KOPT-K1 (cell line): ENCODE results near the gene MRPS25.

Source experiments
- H3K27ac ChIP-seq: fragments of 200-600 bp; sonication (generic); 2 replicates; pipeline ENCODE4 v1.5.1; 2016; ENCODE audit warnings: antibody characterized with exemption, mild to moderate bottlenecking, low read depth, low read length; ENCODE audit not compliant: poor library complexity, severe bottlenecking
- H3K36me3 ChIP-seq: fragments of 200-600 bp; sonication (generic); 2 replicates; pipeline ENCODE4 v1.5.1; 2017; ENCODE audit warnings: antibody characterized with exemption, mild to moderate bottlenecking, low read length, moderate library complexity; ENCODE audit not compliant: insufficient read depth
- H3K9me3 ChIP-seq: fragments of 200-600 bp; sonication (generic); 2 replicates; pipeline ENCODE4 v1.5.1; 2017; ENCODE audit warnings: antibody characterized with exemption, low read length, mild to moderate bottlenecking; ENCODE audit not compliant: insufficient read depth, poor library complexity, severe bottlenecking

MRPS25 gene

DNA sequence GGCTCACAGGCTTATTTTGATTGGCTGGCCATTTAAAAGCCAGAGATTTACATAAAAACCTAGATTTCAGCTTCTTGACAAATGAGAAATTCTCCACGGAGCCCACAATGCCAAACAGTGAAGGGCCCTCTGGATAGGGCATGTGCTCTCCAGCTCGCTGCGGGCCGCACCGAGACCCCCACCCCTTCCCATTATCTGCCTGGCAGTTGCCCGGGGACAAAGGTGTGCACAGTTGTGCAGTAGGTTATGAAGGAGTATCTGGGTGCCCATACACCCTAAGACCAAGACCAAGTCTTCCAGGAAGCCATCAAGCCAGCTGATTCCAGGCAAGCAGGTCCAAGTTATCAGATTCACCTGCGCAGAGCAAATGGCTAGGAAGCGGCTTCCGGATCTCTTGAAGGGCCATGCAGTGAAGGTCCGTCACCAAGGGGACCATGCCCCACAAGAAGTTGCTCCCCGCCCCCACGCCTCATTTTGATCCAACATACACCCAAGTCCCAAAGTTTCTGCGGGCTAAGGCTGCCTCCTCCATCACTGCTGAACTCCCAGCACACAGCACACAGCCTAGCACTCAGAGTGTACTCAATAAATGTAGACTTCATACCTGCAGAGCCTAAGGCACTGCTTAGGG is 1.3 kb downstream of the MRPS25 start:
- H3K36me3 ChIP-seq, result peaks cover 30% of the 10 kb centered on the region
- no peaks in the 10 kb centered on the region for H3K9me3 ChIP-seq
- peak overlapping the region; percentile 81 for H3K27ac ChIP-seq

DNA sequence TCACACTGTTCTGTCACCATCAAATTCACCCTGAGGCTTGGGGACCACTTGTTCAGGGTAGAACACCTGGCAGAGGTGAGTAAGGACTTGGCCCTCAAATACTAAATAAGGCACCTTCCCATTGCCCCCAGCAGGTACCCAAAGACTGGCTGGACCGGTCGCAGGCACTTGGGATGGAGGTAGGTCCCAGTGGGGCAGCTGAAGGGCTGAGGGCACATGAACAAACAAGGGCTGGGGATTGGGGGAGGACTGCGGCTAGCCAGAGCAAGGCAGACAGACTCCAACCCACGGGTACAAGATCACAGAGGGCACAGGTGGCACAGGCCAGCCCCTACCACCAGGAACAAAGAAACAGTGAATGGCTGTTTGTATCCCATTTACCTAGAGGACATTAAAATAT is 1.9 kb downstream of the MRPS25 start:
- Histone ChIP-seq H3K36me3 (peaks cover 35% of the 10 kb centered on the region), H3K9me3 (no peaks in the 10 kb centered on the region), H3K27ac (peak overlapping the region; percentile 81)

DNA sequence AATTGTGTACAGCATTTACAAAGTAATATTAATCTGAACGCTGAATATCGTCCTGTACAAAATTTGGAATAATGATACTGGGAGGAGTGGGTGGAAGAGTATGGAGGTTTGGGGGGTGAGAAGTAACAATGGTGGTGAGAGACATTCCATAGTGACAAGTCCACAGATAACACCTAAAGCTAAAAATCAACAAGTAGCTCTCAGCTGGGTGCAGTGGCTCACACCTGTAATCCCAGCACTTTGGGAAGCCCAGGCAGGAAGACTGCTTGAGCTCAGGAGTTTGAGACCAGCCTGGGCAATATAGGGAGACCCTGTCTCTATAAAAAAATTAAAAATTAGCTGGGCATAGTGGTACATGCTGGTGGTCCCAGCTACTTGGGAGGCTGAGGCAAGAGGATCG is 5.1 kb downstream of the MRPS25 start:
- Histone ChIP-seq H3K9me3 (no peaks in the 10 kb centered on the region), H3K27ac (no peak overlapping the region), H3K36me3 (peaks cover 67% of the 10 kb centered on the region)

DNA sequence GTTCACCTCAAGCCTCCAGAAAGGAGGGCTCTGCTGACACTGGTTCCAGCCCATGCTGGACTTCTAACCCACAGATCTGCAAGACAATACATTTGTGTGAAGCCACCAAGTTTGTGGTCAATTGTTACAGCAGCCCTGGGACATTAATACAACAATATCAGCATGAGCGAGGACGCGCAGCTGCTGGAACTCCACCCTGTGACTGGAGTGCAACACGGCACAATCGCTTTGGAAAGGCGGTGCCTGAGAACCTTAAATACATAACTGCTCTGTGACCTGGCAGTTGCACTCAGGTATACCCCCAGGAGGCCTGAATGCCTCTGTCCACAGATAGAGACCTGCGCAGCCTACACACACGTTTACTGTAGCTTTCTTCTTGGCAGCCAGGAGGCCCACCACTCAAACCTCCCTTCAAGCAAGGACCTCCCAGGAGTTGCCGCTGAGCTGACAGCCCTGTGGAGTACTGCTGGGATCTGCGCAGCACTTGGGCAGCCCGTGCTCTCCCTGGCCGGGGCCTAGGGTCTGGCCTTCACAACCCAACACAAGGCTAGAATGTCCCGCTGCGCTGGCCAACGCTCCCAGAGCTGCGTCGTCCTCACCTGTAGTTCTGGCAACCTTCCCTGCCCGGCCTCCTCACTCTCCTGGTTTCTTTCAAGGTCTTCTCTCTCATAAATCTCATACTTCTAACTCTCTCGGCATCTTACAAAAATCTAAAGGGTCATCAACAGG is 8.3 kb downstream of the MRPS25 start:
- Histone ChIP-seq H3K9me3 (no peaks in the 10 kb centered on the region), H3K27ac (no peak overlapping the region), H3K36me3 (peaks cover 92% of the 10 kb centered on the region)

DNA sequence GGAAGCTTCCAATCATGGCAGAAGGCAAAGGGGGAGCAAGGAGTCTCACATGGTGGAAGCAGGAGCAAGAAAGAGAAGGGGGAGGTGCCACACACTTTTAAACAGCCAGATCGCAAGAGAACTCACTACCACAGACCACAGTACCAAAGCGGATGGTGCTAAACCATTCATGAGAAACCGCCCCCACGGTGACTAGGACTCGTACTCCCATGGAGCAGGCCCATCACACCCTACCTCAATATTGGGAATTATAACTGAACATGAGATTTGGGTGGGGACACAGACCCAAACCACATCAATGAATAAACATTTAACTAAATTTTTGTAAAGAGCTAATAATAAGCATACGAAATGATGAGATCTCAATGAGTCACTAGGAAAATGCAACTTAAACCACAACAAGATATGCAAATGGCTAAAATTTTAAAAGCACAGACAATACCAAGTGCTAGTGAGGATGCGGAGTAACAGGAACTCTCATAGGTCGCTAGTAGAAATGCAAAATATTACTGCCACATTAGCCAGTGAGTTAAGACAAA is 10.0 kb downstream of the MRPS25 start:
- no peaks in the 10 kb centered on the region for H3K9me3 ChIP-seq
- H3K27ac ChIP-seq, result no peak overlapping the region
- peaks cover 100% of the 10 kb centered on the region for H3K36me3 ChIP-seq

DNA sequence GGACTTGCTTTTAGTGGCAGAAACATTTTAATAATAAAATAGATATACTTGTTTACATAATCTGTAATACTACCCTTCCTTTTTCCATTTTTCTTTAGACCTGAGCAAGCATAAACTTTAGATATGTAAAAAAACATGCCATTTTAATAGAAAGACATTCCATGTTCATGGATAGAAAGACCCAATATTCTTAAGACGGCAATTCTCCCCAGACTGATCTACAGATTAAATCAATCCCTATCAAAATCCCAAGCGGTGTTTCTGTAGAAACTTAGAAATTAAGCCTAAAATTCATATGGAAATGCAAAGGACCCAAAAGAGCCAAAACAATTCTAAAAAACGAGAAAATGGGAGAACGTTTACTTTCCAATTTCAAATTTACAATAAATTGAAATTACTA is 11.6 kb downstream of the MRPS25 start:
- H3K9me3 ChIP-seq, result no peaks in the 10 kb centered on the region
- no peak overlapping the region for H3K27ac ChIP-seq
- H3K36me3 ChIP-seq, result peaks cover 100% of the 10 kb centered on the region

DNA sequence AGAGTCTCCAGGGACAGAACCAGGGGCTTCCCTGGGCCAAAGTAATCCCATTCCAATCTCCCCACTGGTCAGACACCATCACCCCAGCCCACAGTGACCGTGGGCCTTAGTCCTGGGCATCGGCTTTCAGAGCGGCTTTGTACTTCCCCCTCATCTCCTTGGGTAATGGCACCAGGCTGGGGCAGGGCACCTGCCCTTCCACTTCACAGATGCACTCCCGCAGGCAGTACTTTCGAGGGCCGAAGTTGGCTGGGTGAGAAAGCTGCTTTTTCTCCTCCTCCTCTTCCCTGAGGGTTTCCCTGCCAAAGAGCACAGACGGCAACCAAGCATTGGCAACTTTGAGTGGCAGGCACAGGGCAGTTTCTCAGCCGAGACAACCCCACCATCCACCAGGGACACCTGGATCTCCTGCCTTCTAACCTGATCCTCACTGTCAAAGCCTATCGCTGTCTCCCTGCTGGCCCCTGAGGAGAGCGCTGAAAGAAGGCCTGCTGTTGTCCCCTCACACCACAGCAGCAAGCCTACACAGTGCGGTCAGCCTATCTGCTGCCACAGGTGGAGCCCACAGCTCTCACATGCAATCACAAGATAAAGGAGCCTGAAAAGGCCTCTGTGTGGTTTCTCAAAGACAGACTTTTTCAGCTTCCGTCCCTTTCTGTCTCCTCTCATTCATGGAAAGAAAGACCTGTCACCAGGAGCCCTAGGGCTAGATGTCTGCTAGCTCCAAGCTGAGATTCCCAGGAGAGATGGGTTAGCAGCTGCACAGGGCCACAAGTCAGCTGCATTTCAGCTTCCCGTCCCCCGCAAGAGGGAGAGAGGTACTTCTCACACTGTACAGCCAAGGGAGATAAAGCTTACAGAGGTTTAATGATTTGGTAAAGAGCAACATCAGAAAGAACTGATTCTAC is 12.5 kb downstream of the MRPS25 start:
- Histone ChIP-seq H3K36me3 (peaks cover 100% of the 10 kb centered on the region), H3K9me3 (no peaks in the 10 kb centered on the region), H3K27ac (no peak overlapping the region)

DNA sequence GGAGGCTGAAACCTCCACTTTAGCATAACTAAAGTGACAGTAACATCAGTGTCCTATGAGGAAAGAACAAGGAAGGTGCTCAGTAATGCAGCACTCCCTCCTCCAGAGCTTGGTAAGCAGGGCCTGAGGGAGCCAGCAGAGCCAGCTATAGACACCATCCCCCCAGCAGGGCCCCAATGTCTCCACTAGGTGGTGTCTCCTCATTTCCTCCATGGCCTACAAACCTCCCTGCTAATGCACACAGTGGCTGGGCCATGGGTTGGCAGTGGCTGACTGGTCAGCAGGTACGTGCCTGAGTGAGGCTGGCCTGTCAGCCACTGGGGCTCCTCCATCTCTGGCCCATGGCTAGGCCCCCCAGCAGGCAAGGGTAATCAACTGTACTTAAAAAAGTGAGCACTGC is 13.6 kb downstream of the MRPS25 start:
- H3K9me3 ChIP-seq, result no peaks in the 10 kb centered on the region
- no peak overlapping the region for H3K27ac ChIP-seq
- H3K36me3 ChIP-seq, result peaks cover 100% of the 10 kb centered on the region

DNA sequence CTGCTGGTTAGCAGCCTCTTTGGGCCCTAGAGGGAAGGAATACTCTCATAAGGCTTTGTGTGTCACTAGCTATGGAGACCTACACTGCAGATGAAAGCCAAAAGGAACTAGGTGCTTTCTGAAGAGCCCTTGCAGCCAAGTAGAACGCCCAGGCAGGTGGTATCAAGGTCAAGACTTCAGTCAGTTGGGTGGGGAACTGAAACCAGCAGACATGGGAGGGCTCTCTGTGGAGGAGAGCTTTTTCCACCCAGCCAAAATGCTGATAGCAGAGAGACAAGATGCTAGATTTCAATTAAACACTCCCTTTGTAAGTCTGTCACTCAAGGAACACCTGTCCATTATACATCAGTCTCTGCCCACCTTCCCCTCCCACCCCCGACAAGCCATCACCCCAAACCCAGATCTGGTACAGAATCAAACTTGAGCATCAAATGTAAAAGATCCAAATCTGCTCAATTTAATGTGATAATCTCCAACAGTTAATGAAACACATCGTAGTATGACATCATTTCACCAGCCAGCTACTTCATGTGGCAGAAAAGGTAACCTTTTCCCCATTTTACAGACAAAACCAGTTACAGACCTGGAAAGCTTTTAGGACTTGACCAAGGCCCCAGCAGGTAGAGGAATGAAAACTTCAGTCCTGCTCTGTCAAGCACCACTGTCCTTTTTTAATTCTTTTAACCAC is 14.6 kb downstream of the MRPS25 start:
- Histone ChIP-seq H3K36me3 (peaks cover 100% of the 10 kb centered on the region), H3K9me3 (no peaks in the 10 kb centered on the region), H3K27ac (no peak overlapping the region)

DNA sequence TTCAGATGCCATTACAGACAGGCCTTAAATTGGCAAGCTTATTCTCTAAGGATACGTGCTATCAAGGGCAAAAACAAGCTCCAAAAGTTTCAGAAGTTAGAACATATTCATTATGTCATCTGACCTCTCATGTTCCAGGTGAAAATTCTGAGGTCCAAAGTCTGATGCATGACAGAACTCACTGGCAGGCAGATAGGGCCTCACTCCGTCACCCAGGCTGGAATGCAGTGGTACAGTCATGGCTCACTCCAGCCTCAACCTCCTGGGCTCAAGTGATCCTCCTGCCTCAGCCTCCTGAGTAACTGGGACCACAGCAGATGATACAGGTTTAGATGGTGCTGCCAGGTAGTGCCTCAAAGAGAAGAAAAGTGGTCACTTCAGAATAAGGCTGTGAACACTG is 15.5 kb downstream of the MRPS25 start:
- H3K9me3 ChIP-seq, result no peaks in the 10 kb centered on the region
- H3K27ac ChIP-seq, result no peak overlapping the region
- H3K36me3 ChIP-seq, result peaks cover 100% of the 10 kb centered on the region

DNA sequence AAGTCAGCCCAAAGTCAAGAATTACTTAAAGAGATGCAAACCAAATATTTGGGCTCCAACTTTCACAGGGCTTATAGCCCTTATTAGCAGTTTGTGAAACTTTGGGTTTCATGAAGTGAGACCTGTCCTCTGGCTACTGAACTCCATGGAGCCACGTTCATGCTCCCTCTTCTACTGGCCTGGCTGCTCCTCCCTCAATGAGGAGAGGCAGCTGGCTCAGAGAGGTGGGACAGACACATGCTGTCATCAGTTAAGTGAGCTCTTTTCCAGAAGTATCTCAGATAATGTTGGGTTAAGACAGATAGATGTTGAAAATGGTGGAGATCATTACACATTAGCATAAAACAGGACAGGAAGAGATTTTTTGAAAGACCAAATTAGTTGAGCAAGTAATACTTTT is 19.4 kb downstream of the MRPS25 start:
- H3K36me3 ChIP-seq, result peaks cover 100% of the 10 kb centered on the region
- no peak overlapping the region for H3K27ac ChIP-seq
- no peaks in the 10 kb centered on the region for H3K9me3 ChIP-seq

DNA sequence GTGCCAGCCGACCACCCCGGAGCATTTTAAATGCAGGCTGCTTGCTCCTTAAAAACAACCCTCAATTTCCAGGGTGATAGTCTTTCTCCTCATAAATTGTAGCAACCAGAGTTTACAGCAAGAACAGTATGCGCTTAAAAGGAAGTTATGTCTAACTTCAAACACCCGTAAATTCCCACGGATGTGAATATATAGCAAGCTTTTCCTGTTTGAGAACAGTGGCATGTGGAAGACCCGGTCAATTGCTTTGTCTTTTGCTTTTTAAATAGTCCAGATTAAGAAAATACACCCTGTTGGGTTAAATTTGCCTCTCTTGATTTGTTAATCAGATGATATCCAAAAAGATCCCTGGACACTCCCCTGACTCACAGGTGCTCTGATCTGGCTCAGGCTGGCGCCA is 20.8 kb downstream of the MRPS25 start:
- H3K36me3 ChIP-seq, result peaks cover 100% of the 10 kb centered on the region
- no peak overlapping the region for H3K27ac ChIP-seq
- H3K9me3 ChIP-seq, result no peaks in the 10 kb centered on the region

DNA sequence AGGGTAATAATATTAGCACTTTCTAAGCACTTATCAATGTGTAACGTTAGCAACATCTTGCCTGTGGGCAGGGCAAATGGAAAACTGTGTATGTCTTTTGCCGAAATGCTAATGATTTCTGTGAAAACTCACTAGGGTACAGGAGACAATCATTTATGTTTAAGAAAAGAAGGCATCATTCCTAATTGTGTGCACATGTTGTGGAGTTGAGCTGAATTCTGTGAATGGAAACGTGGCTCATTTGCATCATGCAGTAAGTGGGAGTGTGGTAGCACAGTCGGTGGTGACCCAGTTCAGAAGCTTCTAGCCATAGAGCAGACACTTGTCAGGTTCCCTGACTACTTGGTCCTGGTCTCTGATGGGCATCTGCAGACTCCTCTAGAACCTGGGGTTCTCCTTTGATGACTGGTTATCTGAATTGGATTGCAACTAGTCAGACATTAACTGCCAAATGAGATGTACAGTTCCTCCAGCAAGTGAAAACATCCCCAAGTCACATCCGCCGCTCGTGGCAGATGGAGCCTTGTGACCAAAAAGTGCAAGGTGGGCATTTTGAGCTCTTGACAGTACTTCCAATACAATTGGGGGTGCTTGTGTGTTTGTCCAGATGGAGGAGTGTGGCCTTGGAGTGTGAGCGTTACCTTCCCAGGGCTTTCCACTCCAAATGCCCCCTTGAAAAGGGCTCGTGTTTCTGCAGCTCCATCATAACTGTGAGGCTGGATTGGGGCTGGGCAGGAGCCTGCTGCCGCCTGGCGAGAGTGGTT is 21.5 kb downstream of the MRPS25 start:
- H3K36me3 ChIP-seq, result peaks cover 100% of the 10 kb centered on the region
- H3K27ac ChIP-seq, result no peak overlapping the region
- H3K9me3 ChIP-seq, result no peaks in the 10 kb centered on the region

DNA sequence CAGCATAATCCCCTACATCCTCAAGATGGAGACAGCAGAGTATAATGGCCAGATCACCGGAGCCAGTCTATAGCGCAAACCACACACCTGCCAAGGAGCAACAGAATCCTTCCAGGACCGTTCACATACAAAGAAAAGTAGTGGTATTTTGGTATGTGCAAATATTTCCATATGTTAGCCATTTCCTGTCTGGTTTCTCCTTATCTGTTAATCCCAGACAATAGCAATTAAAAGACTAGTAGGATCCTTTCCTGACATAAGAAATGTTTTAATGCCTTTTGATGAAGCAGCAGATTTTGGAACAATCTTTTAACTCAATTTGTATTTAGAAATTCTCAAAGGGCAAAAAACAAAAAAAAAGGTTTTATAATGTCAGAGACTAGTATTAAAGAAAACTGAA is 22.2 kb downstream of the MRPS25 start:
- Histone ChIP-seq H3K9me3 (no peaks in the 10 kb centered on the region), H3K27ac (no peak overlapping the region), H3K36me3 (peaks cover 100% of the 10 kb centered on the region)
